ENCODE measurements around the gene ZPBP2. TPM values are rescaled to one million over a fixed set of nuclear protein-coding genes. Genes with fewer than 3 reads are reported as not detected.

Gene ZPBP2
- total and polyA plus RNA-seq, 2 of the 13 experiments (the other 11 are each of a cell fraction or from before 2014, with no cell fraction given), result not detected

GRCh38 chr17:39871801-39872200, 3.8 kb downstream of the ZPBP2 start:
- Histone ChIP-seq H3K9ac (ENCODE audit: insufficient read depth, low read depth, low read length) (no peak overlapping the region), H3K4me3 (replicated peaks in 1 of 3; ENCODE audit: insufficient read depth in 1 of 3, low read depth in 2 of 3, low read length in 3 of 3) (no peak overlapping the region), H3K4me1 (ENCODE audit: insufficient read depth, low read length) (no peaks in the 10 kb centered on the region), H4K20me1 (ENCODE audit: insufficient read depth, low read length) (no peaks in the 10 kb centered on the region), H3K27me3 (ENCODE audit: control insufficient read depth in 1 of 2, insufficient read depth in 2 of 2, low read length in 2 of 2) (peaks cover 2 to 23% of the 10 kb centered on the region in 2 experiments; a peak in 4 of 5 replicates), H2AFZ (ENCODE audit: low read length) (no peak overlapping the region), H3K4me2 (ENCODE audit: low read depth, low read length) (no peak overlapping the region), H3K27ac (ENCODE audit: extremely low read length, insufficient read depth, low read length) (no peak overlapping the region), H3K79me2 (ENCODE audit: insufficient read depth, low read length) (no peaks in the 10 kb centered on the region), H3K9me3 (ENCODE audit: low read length) (no peaks in the 10 kb centered on the region), H3K36me3 (replicated peaks in 1 of 2; ENCODE audit: control insufficient read depth in 1 of 2, insufficient read depth in 2 of 2, low read length in 2 of 2) (no peaks in the 10 kb centered on the region)
- CTCF ChIA-PET (ENCODE audit: low intra/inter-chr PET ratio, low total read pairs), result interaction anchor here (0.7 to 1.4 kb wide), 3 partner anchors 56 to 142 kb away, joined by 3 to 14 read pairs (median 3); partner anchors contain the start of genes LRRC3C, ORMDL3 and PSMD3
- FAIRE-seq (no peak), ATAC-seq (no peak), DNase-seq (ENCODE audit: low spot score) (no peak)
- intact Hi-C loops (cut with micrococcal nuclease; ENCODE audit: unreplicated experiment) (loop anchor here (1.0 kb wide), 1 partner anchor 108 kb away; the partner anchor contains the start of gene PSMD3), in situ Hi-C loops (cut with HindIII; ENCODE audit: extremely low pct_ligation_motif_present, low pct_unique_long_range_greater_than_20kb) (loop anchor here (5.0 kb wide), 1 partner anchor 110 kb away; the partner anchor contains the start of gene PSMD3)
- no TSS peak for BruUV-seq (replicated peaks)
- WGBS (ENCODE audit: low lambda C conversion rate), result 6% methylated on average over 2 of the region's 2 CpGs
- POLR2A ChIA-PET, result no interaction called here
- TF ChIP-seq FOXO1 (CRISPR knock-in tag; IDR thresholded peaks at IDR 0.05) (no peak), ZNF672 (CRISPR knock-in tag; IDR thresholded peaks at IDR 0.05) (no peak), ZNF274 (CRISPR knock-in tag; IDR thresholded peaks at IDR 0.05) (no peak), ZNF577 (CRISPR knock-in tag; IDR thresholded peaks at IDR 0.05; ENCODE audit: borderline replicate concordance, low read depth) (no peak), MEF2D (CRISPR knock-in tag; IDR thresholded peaks at IDR 0.05) (no peak), ZNF770 (CRISPR knock-in tag; IDR thresholded peaks at IDR 0.05) (no peak), YEATS4 (CRISPR knock-in tag; IDR thresholded peaks at IDR 0.05; ENCODE audit: borderline replicate concordance) (no peak), STAG1 (CRISPR knock-in tag; IDR thresholded peaks at IDR 0.05) (no peak), WIZ (CRISPR knock-in tag; IDR thresholded peaks at IDR 0.05) (no peak), ZNF691 (CRISPR knock-in tag; IDR thresholded peaks at IDR 0.05; ENCODE audit: borderline replicate concordance, low read depth) (no peak), SYNCRIP (IDR thresholded peaks at IDR 0.05; ENCODE audit: insufficient read depth, low read depth, low read length) (no peak), CHD2 (IDR thresholded peaks at IDR 0.05; ENCODE audit: low read depth, low read length) (no peak)
